ENCODE data around the gene CFAP73. TPM values are rescaled to one million over a fixed set of nuclear protein-coding genes. Genes with fewer than 3 reads are reported as not detected.

Gene CFAP73
- total and polyA plus RNA-seq, 2 of the 8 experiments (the other 6 are each of a cell fraction or from before 2014, with no cell fraction given), result 0.45 to 0.56 TPM

DNA sequence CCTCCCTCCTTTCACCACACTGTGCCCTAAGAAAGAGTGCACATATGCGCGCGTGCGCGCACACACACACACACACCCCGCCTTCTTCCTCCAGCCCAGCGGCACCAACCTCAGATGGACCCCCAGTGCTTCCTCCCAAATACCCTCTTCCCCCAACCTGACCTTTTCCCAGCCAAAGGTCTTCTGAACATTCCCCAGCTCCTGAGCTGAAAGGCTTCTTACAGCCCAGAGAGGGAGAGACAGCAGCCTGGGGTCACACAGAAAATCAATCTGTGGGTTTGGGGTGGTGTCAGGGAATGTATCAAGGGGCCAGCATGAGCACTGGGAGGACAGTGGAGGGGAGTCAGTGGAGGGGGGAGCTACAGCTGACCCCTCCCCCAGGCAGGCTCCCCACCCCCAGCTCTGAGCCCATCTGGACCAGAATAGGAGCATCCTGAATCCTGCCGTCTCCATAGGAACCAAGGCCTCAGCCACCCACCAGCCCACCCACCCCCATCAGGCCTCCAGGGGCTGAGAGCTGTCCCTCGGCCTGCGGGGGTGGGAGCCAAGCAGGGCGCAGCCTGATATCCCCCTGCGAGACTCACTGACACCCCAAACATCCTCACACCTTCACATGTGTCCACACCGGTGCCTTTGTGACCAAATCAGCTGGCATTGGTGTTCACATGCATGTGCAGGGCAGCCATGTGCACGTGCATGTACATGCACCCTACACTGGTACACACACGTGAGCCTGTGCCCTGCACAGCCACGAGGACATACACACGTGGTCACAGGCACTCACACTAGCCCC is 19.7 kb upstream of the CFAP73 start:
- Histone ChIP-seq H3K18ac (ENCODE audit: extremely low read depth, low read length) (no peak overlapping the region; the same call in 1 of the 2 replicates), H4K5ac (ENCODE audit: insufficient read length, low read depth, low read length) (peak overlapping the region; percentile 20), H2BK12ac (ENCODE audit: low read depth, low read length) (no peak overlapping the region; the same call in 1 of the 2 replicates), H3K27me3 (replicated peaks in 1 of 4; ENCODE audit: control insufficient read depth in 3 of 4, extremely low read depth in 1 of 4, insufficient read depth in 3 of 4, low read length in 3 of 4) (peaks cover 0 to 6% (median 4%) of the 10 kb centered on the region in 4 experiments; a peak in 5 of 7 replicates), H2BK15ac (ENCODE audit: low read length) (0 out of 2 replicates have a peak overlapping the region, but pooled peaks have one; percentile 46), H4K91ac (replicated peaks; ENCODE audit: insufficient read length, low read length) (no peak overlapping the region), H2BK20ac (ENCODE audit: low read length) (no peak overlapping the region), H2BK120ac (replicated peaks; ENCODE audit: low read depth, low read length) (peak overlapping the region; percentile 83), H3K9ac (replicated peaks in 1 of 4; ENCODE audit: extremely low read depth in 1 of 4, low read depth in 3 of 4, low read length in 3 of 4) (no peak overlapping the region), H3K4me1 (replicated peaks in 1 of 4; ENCODE audit: control insufficient read depth in 3 of 4, insufficient read depth in 4 of 4, low read length in 3 of 4) (peaks cover 0 to 7% (median 5%) of the 10 kb centered on the region in 4 experiments; a peak in 5 of 7 replicates), H3K4me2 (ENCODE audit: insufficient read depth in 1 of 2, low read depth in 2 of 2, low read length in 2 of 2) (no peak overlapping the region), H3K79me1 (ENCODE audit: low read depth, low read length) (no peaks in the 10 kb centered on the region), H3K14ac (ENCODE audit: insufficient read length) (no peak overlapping the region), H3K56ac (replicated peaks; ENCODE audit: insufficient read length, low read depth, low read length) (no peak overlapping the region), H4K20me1 (replicated peaks in 1 of 2; ENCODE audit: control insufficient read depth in 1 of 2, insufficient read depth in 2 of 2, low read length in 2 of 2) (peaks cover 0 to 7% of the 10 kb centered on the region in 2 experiments), H3K9me3 (ENCODE audit: insufficient read depth in 2 of 2, low read depth in 1 of 2, low read length in 1 of 2) (no peaks in the 10 kb centered on the region), H3K36me3 (ENCODE audit: control insufficient read depth in 2 of 4, insufficient read depth in 4 of 4, low read length in 3 of 4) (no peaks in the 10 kb centered on the region), H3K23me2 (ENCODE audit: low read depth, low read length) (peaks cover 3% of the 10 kb centered on the region; the same call in 1 of the 2 replicates), H3K23ac (ENCODE audit: insufficient read length) (no peak overlapping the region), H3K27ac (ENCODE audit: low read depth, low read length) (no peak overlapping the region), H2AFZ (ENCODE audit: low read length) (no peak overlapping the region), H3K79me2 (ENCODE audit: control insufficient read depth in 1 of 2, insufficient read depth in 2 of 2, low read length in 2 of 2) (no peaks in the 10 kb centered on the region), H2BK5ac (ENCODE audit: low read depth, low read length) (no peak overlapping the region), H3K4ac (replicated peaks; ENCODE audit: insufficient read length, low read depth, low read length) (no peak overlapping the region), H3K4me3 (ENCODE audit: extremely low read depth in 1 of 4, insufficient read depth in 2 of 4, low read depth in 3 of 4, low read length in 4 of 4) (no peak overlapping the region), H4K8ac (ENCODE audit: extremely low read depth, insufficient read depth, low read length) (no peak overlapping the region; the same call in 1 of the 2 replicates), H2AK5ac (ENCODE audit: low read depth, low read length) (peak overlapping the region; percentile 56; the same call in 1 of the 2 replicates)
- POLR2A ChIA-PET (ENCODE audit: partially characterized antibody), result interaction anchor here (0.8 to 2.9 kb wide), 4 partner anchors 10 to 48 kb away, joined by 3 to 13 read pairs (median 3); no protein-coding TSS in a partner anchor
- CTCF ChIA-PET (ENCODE audit: partially characterized antibody), result interaction anchor here (0.6 to 7.5 kb wide), 15 partner anchors 9 to 495 kb away, joined by 3 to 67 read pairs (median 4); partner anchors contain the start of gene CFAP73
- no peak for DNase-seq (ENCODE audit: low read depth in 1 of 2, low spot score in 2 of 2)
- WGBS, 2 experiments (ENCODE audit: extremely low coverage in 1 of 2, insufficient coverage in 1 of 2, insufficient read length in 1 of 2, insufficient replicate concordance in 2 of 2, low coverage in 1 of 2, low lambda C conversion rate in 2 of 2, missing lambda C conversion rate in 1 of 2), result 90% methylated on average over 17 of the region's 17 CpGs; no CpG with 5 or more reads in 1 of the 2 experiments
- FAIRE-seq, result no peak
- TF ChIP-seq KDM1A (IDR thresholded peaks at IDR 0.05; ENCODE audit: borderline replicate concordance, low read length) (no peak), SP4 (IDR thresholded peaks at IDR 0.05; ENCODE audit: low read length) (no peak), TCF12 (IDR thresholded peaks at IDR 0.05; ENCODE audit: low read depth, low read length) (no peak), SRF (IDR thresholded peaks at IDR 0.05; ENCODE audit: low read depth, low read length) (no peak), TAF7 (optimal IDR thresholded peaks at IDR 0.05; ENCODE audit: borderline replicate concordance, low read depth, low read length) (no peak), RBBP5 (IDR thresholded peaks at IDR 0.05; ENCODE audit: borderline replicate concordance, low read depth, low read length) (no peak), ATF3 (IDR thresholded peaks at IDR 0.05; ENCODE audit: insufficient read depth, low read depth, low read length) (no peak), MAFK (IDR thresholded peaks at IDR 0.05; ENCODE audit: low read depth, low read length) (no peak), HDAC6 (IDR thresholded peaks at IDR 0.05; ENCODE audit: low read depth, low read length) (no peak), BRCA1 (IDR thresholded peaks at IDR 0.05; ENCODE audit: low read depth, low read length) (no peak), JUND (IDR thresholded peaks at IDR 0.05; ENCODE audit: low read length) (no peak)

All from H1 (cell line).